ENCODE measurements around the gene LYRM4.

GRCh38 chr6:5091210-5092069 is 169.3 kb downstream of the LYRM4 start:
- TF ChIP-seq CTCF (IDR thresholded peaks at IDR 0.05; ENCODE audit: low read length) (no peak), EZH2 (IDR thresholded peaks at IDR 0.05; ENCODE audit: borderline replicate concordance, low read length) (no peak)

Measured in OCI-LY1 (cell line).